Fibroblast of lung (primary cell): ENCODE measurements around the gene CASP5.

ENCODE experiments used
- CTCF ChIP-seq, 2 donors: IDR thresholded peaks in 1 of 2; conservative IDR thresholded peaks in 1 of 2; 1 replicate in 1 of 2; 2 replicates in 1 of 2; pipeline ENCODE4 v1.5.1; 2011 to 2012; ENCODE audit warnings: low read length in 2 of 2, control low read depth in 1 of 2, inconsistent platforms in 1 of 2, low read depth in 1 of 2, mild to moderate bottlenecking in 1 of 2
- EZH2 ChIP-seq: IDR thresholded peaks from 2 replicates; pipeline ENCODE4 v1.5.1; 2012; ENCODE audit warnings: low read length, control low read depth, mild to moderate bottlenecking; ENCODE audit errors: missing control alignments

DNA sequence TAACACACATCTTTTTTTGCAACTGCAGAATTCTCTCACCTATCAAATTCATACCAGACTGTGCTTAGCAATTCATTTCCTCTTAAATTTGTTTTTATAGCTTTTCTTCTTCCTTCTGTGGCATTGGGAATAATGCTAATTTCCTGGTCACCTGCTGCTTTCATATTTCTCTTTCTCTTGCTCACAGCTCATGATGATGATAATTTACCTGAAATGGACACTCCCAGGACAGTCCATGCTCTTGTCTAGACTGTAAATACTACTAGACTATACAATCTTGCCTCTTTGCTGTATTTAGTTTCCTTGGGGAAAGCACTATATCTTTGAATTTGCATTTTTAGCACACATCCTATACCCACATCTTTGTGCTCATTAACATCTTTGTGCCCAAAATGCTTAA is 15.5 kb downstream of the CASP5 start:
- TF ChIP-seq CTCF (conservative IDR thresholded peaks at IDR 0.05 in 1 of 2, IDR thresholded peaks at IDR 0.05 in 1 of 2; ENCODE audit: low read depth in 1 of 2, low read length in 2 of 2) (no peak), EZH2 (no peak)
